Measurements from ENCODE around the gene C22orf31. TPM values are rescaled to one million over a fixed set of nuclear protein-coding genes. Genes with fewer than 3 reads are reported as not detected.

The C22orf31 gene
- total RNA-seq, 2 donors from 2014 or later: not detected

GRCh38 chr22:29078036-29078868 is 16.6 kb upstream of the C22orf31 start:
- DNase-seq: no peak
- H3K27me3 Mint-ChIP-seq (ENCODE audit: low read depth): peaks cover 31% of the 10 kb centered on the region
- peaks cover 5% of the 10 kb centered on the region for H3K4me1 Mint-ChIP-seq (ENCODE audit: low read depth)
- no peak overlapping the region for H3K4me3 Mint-ChIP-seq
- no peak overlapping the region for H3K27ac Mint-ChIP-seq
- no peaks in the 10 kb centered on the region for H3K36me3 Mint-ChIP-seq (ENCODE audit: insufficient read depth in 2 of 2)
- ATAC-seq (replicated peaks in 1 of 2): no peak
- no peaks in the 10 kb centered on the region for H3K9me3 Mint-ChIP-seq

- ATAC-seq (replicated peaks in 1 of 2) (no peak), DNase-seq (no peak)
- Mint-ChIP-seq H3K27me3 (ENCODE audit: low read depth) (peaks cover 51% of the 10 kb centered on the region), H3K4me3 (peak overlapping the region; percentile 57 to 78), H3K9me3 (no peaks in the 10 kb centered on the region), H3K4me1 (ENCODE audit: low read depth) (peaks cover 25% of the 10 kb centered on the region), H3K27ac (no peak overlapping the region), H3K36me3 (ENCODE audit: insufficient read depth in 2 of 2) (no peaks in the 10 kb centered on the region)
Measured at GRCh38 chr22:29074276-29074772, 12.7 kb upstream of the C22orf31 start.

GRCh38 chr22:29073618-29074275 is 12.1 kb upstream of the C22orf31 start:
- ATAC-seq (replicated peaks in 1 of 2) (no peak), DNase-seq (peak; percentile 11 to 28)
- Mint-ChIP-seq H3K36me3 (ENCODE audit: insufficient read depth in 2 of 2) (no peaks in the 10 kb centered on the region), H3K27me3 (ENCODE audit: low read depth) (peaks cover 57% of the 10 kb centered on the region), H3K4me1 (ENCODE audit: low read depth) (peaks cover 25% of the 10 kb centered on the region), H3K4me3 (peak overlapping the region; percentile 57 to 78), H3K27ac (no peak overlapping the region), H3K9me3 (no peaks in the 10 kb centered on the region)

GRCh38 chr22:29072979-29073617 is 11.5 kb upstream of the C22orf31 start, which contains the start of gene KREMEN1:
Gene KREMEN1 (plus strand): TSS chr22:29073035. CDS start chr22:29073131, 96 bp downstream.
- H3K36me3 Mint-ChIP-seq (ENCODE audit: insufficient read depth in 2 of 2): no peaks in the 10 kb centered on the region
- DNase-seq: peak in 1 of 2 donors; percentile 13
- peak within 1 kb of the TSS; percentile 74 to 84 for H3K4me3 Mint-ChIP-seq
- peak; percentile 3 to 15 for ATAC-seq (replicated peaks in 1 of 2)
- H3K4me1 Mint-ChIP-seq (ENCODE audit: low read depth): peaks cover 25% of the 10 kb centered on the region
- no peaks in the 10 kb centered on the region for H3K9me3 Mint-ChIP-seq
- H3K27ac Mint-ChIP-seq: no peak within 1 kb of the TSS
- H3K27me3 Mint-ChIP-seq (ENCODE audit: low read depth): peaks cover 57% of the 10 kb centered on the region

GRCh38 chr22:29072193-29072978 is 10.8 kb upstream of the C22orf31 start:
- Mint-ChIP-seq H3K27ac (no peak overlapping the region), H3K27me3 (ENCODE audit: low read depth) (peaks cover 57% of the 10 kb centered on the region), H3K36me3 (ENCODE audit: insufficient read depth in 2 of 2) (no peaks in the 10 kb centered on the region), H3K4me1 (ENCODE audit: low read depth) (peaks cover 25% of the 10 kb centered on the region), H3K9me3 (no peaks in the 10 kb centered on the region), H3K4me3 (peak overlapping the region; percentile 74 to 84)
- peak; percentile 94 to 95 for ATAC-seq (replicated peaks in 1 of 2)
- peak; percentile 89 to 92 for DNase-seq

- Mint-ChIP-seq H3K9me3 (no peaks in the 10 kb centered on the region), H3K27me3 (ENCODE audit: low read depth) (peaks cover 57% of the 10 kb centered on the region)
Measured at GRCh38 chr22:29071261-29072045, 9.8 kb upstream of the C22orf31 start.

GRCh38 chr22:29070490-29070889 is 8.9 kb upstream of the C22orf31 start:
- Mint-ChIP-seq H3K36me3 (ENCODE audit: insufficient read depth in 2 of 2) (no peaks in the 10 kb centered on the region), H3K9me3 (no peaks in the 10 kb centered on the region), H3K27ac (no peak overlapping the region), H3K27me3 (ENCODE audit: low read depth) (peaks cover 50% of the 10 kb centered on the region), H3K4me3 (peak overlapping the region; percentile 73 to 84), H3K4me1 (ENCODE audit: low read depth) (peaks cover 31% of the 10 kb centered on the region)
- no peak for ATAC-seq (replicated peaks in 1 of 2)
- DNase-seq: no peak

More at GRCh38 chr22:29071261-29072045, 9.8 kb upstream of the C22orf31 start:
- Mint-ChIP-seq H3K4me1 (ENCODE audit: low read depth) (peaks cover 25% of the 10 kb centered on the region), H3K4me3 (peak overlapping the region; percentile 74 to 84), H3K27ac (no peak overlapping the region), H3K36me3 (ENCODE audit: insufficient read depth in 2 of 2) (no peaks in the 10 kb centered on the region)
- ATAC-seq (replicated peaks in 1 of 2): peak; percentile 26 to 37
- peak; percentile 50 to 57 for DNase-seq

GRCh38 chr22:29069463-29069862 is 7.8 kb upstream of the C22orf31 start:
- Mint-ChIP-seq H3K36me3 (ENCODE audit: insufficient read depth in 2 of 2) (no peaks in the 10 kb centered on the region), H3K9me3 (no peaks in the 10 kb centered on the region), H3K4me1 (ENCODE audit: low read depth) (peaks cover 31% of the 10 kb centered on the region), H3K27ac (no peak overlapping the region), H3K27me3 (ENCODE audit: low read depth) (peaks cover 41% of the 10 kb centered on the region), H3K4me3 (no peak overlapping the region)
- DNase-seq (no peak), ATAC-seq (replicated peaks in 1 of 2) (no peak)

- ATAC-seq (replicated peaks in 1 of 2) (no peak), DNase-seq (no peak)
- H3K27me3 Mint-ChIP-seq (ENCODE audit: low read depth): peaks cover 18% of the 10 kb centered on the region
- H3K36me3 Mint-ChIP-seq (ENCODE audit: insufficient read depth in 2 of 2): no peaks in the 10 kb centered on the region
- peaks cover 9% of the 10 kb centered on the region for H3K4me1 Mint-ChIP-seq (ENCODE audit: low read depth)
- no peaks in the 10 kb centered on the region for H3K9me3 Mint-ChIP-seq
- H3K27ac Mint-ChIP-seq: no peak overlapping the region
- no peak overlapping the region for H3K4me3 Mint-ChIP-seq
Measured at GRCh38 chr22:29065468-29066190, 4.0 kb upstream of the C22orf31 start.

- ATAC-seq (replicated peaks in 1 of 2): no peak
- Mint-ChIP-seq H3K27me3 (ENCODE audit: low read depth) (peaks cover 7% of the 10 kb centered on the region), H3K4me3 (no peak overlapping the region), H3K4me1 (ENCODE audit: low read depth) (peaks cover 7% of the 10 kb centered on the region), H3K27ac (no peak overlapping the region), H3K36me3 (ENCODE audit: insufficient read depth in 2 of 2) (no peaks in the 10 kb centered on the region), H3K9me3 (no peaks in the 10 kb centered on the region)
- no peak for DNase-seq
Measured at GRCh38 chr22:29062286-29062821, 723 bp upstream of the C22orf31 start.

GRCh38 chr22:29060931-29061330 is 700 bp downstream of the C22orf31 start:
- no peak for ATAC-seq (replicated peaks in 1 of 2)
- no peaks in the 10 kb centered on the region for H3K36me3 Mint-ChIP-seq (ENCODE audit: insufficient read depth in 2 of 2)
- DNase-seq: no peak
- H3K27me3 Mint-ChIP-seq (ENCODE audit: low read depth): peaks cover 7% of the 10 kb centered on the region
- H3K27ac Mint-ChIP-seq: no peak overlapping the region
- peaks cover 4% of the 10 kb centered on the region for H3K4me1 Mint-ChIP-seq (ENCODE audit: low read depth)
- H3K9me3 Mint-ChIP-seq: no peaks in the 10 kb centered on the region
- no peak overlapping the region for H3K4me3 Mint-ChIP-seq

All from activated T-cell treated with anti-CD3 and anti-CD28 coated beads, Interleukin-2, amount 50 U/mL, for 72 hours (primary cell).